Dermis blood vessel endothelial cell (primary cell): ENCODE data around the gene CYP4F12. TPM values are rescaled to one million over a fixed set of nuclear protein-coding genes. Genes with fewer than 3 reads are reported as not detected.
"Not testable (repeated sequence)": the region's sequence is repeated elsewhere in the genome, so short reads cannot be mapped to it uniquely, and the experiment has no call there.

ENCODE experiments used
- DNase-seq: peaks from one replicate; pipeline ENCODE4 v3.0.0; 2010
- total RNA-seq: library from RNA; depleted of rRNA; stranded (reverse); fragments of >200 nt; gene quantifications from 2 replicates; pipeline ENCODE4 v1.2.3, GENCODE V29; 2014

CYP4F12 gene
- total RNA-seq, 1 donor from 2014 or later: not detected

GRCh38 chr19:15651791-15652190, 21.1 kb upstream of the CYP4F12 start:
- DNase-seq: no peak

DNA sequence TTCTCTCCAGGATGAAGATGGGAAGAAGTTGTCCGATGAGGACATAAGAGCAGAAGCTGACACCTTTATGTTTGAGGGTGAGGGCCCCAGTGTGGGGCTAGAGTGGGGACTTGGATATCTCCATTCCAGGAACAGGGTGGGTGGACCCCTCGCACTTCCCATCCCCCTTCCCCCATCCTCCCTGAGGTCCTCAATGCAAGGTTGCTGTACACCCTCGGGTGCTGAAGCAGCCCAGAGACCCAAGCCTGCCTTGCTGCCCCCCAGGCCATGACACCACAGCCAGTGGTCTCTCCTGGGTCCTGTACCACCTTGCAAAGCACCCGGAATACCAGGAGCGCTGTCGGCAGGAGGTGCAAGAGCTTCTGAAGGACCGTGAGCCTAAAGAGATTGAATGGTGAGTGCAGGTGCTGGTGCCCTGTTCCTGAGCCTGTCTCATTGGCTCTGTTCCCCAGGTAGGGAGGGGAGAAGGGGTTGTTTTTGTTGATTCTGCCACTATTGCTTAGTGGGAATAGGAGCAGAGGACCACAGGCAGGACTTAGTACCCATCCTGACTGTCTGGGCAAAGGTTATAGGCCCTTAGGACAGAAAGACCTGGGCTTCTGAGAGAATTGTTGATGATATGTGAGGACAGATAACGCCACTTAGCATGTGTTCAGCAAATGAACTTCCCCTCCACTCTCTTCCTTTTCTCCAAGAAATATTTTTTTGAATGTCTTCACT, 20.2 kb upstream of the CYP4F12 start:
- no peak for DNase-seq

DNA sequence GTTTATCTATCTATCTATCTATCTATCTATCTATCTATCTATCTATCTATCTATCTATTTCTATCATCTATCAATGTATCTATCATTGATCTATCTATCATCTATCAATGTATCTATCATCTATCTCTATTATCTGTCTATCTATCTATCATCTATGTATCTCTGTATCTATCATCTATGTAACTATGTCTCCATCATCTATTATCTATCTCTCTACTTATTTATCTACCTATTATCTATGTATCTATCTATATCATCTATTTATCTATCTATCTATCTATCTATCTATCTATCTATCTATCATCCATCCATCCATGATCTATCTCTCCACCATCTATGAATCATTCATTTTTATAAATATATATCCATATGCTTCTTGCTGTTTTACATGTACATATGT, 16.4 kb upstream of the CYP4F12 start:
- DNase-seq: no peak

DNA sequence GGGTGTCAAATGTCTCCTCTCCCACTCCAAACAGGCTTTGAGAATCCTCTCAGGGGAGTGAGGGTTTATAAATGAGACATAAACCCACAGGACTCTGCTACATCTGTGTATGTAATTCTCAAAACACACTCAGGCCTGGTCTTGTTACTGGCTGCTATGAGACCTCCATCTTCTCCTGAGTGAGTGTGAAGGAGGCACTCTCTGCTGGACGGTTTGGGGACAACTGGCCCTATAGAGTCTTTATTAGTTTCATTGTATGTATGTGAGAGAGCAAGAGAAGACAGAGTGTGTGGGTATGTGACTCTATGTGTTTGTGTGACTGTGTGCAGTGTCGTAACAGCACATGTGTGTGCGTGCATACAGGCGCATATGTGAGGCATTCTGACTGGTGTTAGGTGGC, 9.6 kb upstream of the CYP4F12 start:
- DNase-seq: no peak

- no peak for DNase-seq
Measured at GRCh38 chr19:15666186-15666585, 6.7 kb upstream of the CYP4F12 start.

DNA sequence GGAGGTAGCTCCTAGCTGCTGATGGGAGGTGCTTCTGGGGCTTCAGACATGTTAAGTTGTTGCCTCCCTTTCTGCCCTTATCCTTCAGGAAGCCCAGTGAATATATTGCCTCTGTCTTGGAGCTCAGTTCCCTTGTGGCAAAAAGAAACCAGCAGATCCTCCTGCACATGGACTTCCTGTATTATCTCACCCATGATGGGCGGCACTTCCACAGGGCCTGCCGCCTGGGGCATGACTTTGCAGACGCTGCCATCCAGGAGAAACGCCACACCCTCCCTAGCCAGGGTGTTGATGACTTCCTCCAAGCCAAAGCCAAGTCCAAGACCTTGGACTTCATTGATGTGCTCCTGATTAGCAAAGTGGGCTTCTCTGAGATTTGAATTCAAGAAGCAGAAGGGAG, 6.0 kb upstream of the CYP4F12 start:
- no peak for DNase-seq

DNA sequence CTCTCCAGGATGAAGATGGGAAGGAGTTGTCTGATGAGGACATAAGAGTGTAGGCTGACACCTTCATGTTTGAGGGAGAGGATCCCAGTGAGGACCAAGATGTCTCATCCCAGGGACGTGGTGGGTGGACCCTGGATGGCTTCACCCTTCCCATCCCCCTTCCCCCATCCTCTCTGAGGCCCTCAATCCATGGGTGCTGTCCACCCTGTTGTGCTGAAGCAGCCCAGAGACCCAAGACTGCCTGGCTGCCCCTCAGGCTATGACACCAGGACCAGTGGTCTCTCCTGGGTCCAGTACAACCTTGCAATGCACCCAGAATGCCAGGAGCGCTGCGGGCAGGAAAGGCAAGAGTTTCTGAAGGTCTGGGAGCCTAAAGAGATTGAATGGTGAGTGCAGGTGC, 3.4 kb upstream of the CYP4F12 start:
- DNase-seq: no peak

GRCh38 chr19:15669891-15670290, 3.0 kb upstream of the CYP4F12 start:
- no peak for DNase-seq

DNA sequence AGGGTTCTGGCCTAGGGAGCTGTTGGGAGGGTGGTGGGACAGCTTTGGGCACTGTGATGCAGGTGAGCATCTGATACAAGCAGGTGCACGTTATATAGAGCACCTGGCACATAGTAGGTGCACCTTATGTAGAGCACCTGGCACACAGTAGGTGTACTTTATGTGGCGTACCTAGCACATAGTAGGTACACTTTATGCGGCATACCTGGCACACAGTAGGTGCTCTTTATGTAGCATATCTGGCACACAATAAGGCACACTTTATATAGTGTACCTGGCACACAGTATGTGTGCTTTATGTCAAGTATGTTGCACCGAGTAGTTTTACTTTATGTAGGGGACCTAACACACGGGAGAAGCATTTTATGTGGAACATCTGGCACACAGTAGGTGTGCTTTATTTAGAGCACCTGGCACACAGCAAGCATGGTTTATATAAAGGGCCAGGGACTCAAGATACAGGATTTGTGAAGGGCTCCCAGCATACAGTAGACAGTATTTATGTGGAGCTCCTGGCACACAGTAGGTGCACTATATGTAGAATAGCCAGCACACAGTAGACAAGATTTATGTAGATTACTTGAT, 1.6 kb upstream of the CYP4F12 start:
- DNase-seq: no peak

GRCh38 chr19:15671891-15672579, 852 bp upstream of the CYP4F12 start:
- no peak for DNase-seq

DNA sequence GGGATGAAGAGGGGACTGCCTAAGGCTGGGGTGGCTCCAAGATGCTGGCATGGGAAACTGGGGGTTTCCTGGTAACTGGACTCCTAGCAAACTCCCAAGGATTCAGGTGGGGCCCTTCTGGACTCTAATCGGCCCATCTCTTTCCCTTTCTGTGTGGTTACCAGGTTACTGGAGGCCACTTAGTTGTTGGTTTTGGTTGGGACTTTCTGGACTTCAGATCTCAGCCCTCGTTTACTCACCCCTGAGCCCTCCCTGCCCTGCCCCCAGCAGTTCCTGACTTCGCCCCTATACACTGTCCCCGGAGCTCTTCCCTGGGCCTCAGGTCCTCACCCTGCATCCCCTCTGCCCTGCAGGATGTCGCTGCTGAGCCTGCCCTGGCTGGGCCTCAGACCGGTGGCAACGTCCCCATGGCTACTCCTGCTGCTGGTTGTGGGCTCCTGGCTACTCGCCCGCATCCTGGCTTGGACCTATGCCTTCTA, 328 bp downstream of the CYP4F12 start:
- no peak for DNase-seq

- DNase-seq: no peak
Measured at GRCh38 chr19:15675560-15675959, 2.7 kb downstream of the CYP4F12 start.

DNA sequence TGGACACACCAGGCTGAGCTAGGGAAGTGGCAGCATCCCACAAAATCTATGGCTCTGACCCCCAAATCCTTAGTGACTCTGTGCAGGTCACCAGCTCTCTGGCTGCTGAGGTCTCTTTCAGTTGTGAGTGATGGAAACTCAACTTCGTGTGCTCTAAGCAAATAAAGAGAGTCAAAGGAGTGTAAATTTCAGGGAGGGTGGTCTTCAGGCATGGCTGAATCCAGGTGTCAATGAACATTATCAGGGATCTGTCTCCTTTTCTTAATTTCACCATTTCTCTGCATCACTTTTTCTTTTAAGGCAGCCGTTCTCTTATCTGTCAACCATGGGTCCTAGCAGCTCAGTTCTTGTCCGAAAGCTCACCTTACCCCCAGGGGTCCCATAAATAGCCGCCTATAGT, 6.2 kb downstream of the CYP4F12 start:
- DNase-seq: no peak

- not testable (repeated sequence) for DNase-seq
Measured at GRCh38 chr19:15679865-15680264, 7.0 kb downstream of the CYP4F12 start.

DNA sequence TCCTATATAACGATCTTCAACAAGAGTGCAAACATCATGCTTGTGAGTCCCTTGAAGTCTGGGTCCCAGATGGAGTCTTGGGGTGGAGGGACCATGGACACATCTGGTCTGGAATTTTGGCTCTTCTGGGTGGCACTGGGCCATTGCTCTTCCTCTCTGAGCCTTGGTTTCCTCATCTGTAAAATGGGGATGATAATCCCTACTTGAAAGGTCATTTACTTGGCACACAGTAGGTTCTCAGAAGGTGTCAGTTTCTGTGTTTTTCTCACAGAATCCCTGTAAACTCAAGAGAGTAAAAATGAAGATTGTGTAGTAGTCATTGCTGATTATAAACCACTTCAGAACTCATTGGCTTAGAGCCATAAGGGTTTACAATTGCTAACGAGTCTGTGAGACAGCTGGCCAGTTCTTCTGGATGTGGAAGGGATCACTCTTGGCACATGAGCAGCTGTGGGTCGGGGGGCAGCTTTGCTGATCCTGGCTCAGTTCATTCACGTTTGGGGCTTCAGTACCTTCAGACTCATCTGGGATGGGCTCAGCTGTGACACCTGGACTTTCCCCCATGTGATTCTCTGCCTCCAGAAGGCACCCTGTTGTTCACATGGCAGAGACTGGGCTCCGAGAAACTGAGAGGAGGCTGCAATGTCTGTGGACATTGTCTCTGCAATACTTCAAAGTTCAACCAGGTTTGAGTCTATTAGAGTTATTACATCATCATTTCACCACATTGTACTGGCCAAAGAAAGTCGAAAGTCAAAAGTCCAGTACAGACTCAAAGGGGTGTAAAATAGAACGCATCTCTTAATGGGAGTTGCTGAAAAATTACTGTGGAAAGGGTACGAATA, 7.8 kb downstream of the CYP4F12 start:
- no peak for DNase-seq

DNA sequence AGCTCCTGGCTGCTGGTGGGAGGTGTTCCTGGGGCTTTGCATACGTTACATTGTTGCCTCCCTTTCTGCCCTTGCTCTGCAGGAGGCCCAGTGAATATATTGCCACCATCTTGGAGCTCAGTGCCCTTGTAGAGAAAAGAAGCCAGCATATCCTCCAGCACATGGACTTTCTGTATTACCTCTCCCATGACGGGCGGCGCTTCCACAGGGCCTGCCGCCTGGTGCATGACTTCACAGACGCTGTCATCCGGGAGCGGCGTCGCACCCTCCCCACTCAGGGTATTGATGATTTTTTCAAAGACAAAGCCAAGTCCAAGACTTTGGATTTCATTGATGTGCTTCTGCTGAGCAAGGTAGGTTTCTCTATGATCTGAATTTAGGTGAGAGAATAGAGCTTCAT, 10.5 kb downstream of the CYP4F12 start:
- no peak for DNase-seq

- no peak for DNase-seq
Measured at GRCh38 chr19:15684828-15685227, 11.9 kb downstream of the CYP4F12 start.

GRCh38 chr19:15696654-15697194, 23.8 kb downstream of the CYP4F12 start:
- no peak for DNase-seq

DNA sequence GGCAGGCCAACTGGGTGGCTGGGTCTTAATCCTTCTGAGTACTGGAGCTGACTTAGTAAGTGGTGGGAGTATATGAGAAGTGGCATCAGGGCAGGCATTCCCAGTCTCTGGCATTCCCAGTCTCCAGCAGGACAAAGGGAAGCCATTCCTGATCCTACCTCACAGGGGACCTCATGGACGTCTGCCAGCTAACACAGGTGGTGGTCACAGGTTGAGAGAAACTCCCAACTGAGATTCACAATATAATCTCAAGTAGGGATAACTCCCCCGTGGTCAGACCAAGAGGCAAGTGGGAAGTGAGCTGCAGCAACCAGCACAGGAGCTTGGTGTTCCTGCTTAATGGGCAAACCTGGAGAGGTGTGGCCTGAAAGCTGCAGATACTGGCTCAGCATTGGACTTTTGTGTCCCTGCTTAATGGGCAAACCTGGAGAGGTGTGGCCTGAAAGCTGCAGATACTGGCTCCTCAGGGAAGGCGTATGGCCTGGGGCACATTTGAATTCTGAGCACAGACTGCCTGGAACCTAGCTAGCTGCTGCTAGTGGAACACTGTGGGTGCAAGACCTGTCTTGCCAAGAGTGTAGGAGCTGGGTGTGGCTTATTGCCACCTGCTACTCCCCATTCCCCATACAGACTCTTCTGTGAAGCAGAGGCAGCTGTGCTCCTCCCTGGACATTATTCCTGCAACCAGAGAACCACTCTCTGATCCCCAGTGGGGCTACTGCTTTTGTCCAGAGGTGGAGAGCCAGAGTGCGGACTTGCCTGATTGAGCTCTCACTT, 29.1 kb downstream of the CYP4F12 start:
- peak; percentile 1 for DNase-seq

- DNase-seq: peak; percentile 90
Measured at GRCh38 chr19:15702534-15702930, 29.6 kb downstream of the CYP4F12 start.

DNA sequence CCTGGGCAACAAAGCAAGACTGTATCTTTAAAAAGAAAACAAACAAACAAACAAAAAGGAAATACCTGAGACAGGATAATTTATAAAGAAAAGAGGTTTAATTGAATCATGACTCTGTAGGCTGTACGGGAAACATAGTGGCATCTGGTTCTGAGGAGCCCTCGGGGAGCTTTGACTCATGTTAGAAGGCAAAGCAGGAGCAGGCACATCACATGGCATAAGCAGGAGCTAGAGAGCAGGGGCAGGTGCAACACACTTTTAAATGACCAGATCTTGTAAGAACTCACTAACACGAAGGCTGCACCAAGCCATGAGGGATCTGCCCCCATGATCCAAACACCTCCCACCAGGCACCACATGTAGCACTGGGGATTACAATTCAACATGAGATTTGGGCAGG, 41.8 kb downstream of the CYP4F12 start:
- DNase-seq: no peak

DNA sequence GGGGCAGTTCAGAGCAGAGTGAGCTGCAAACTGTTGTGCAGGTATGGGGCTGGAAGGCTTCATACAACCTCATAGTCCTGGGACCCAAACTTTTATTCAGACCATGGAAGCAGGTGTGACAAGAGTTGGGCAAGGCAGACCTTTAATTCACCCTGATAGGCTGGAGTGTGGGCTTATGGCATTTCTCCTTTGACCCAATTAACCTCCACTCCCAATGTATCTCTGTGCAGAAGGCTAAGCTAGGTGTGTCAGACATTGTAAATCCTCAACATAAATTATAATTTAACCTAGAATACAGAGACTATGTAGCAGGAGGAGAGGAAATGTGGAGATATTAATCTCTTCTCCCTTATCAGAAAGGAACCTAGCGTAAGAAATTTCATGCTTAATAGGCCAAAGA, 42.8 kb downstream of the CYP4F12 start:
- no peak for DNase-seq
